ENCODE measurements around the gene CCDC69.

DNA sequence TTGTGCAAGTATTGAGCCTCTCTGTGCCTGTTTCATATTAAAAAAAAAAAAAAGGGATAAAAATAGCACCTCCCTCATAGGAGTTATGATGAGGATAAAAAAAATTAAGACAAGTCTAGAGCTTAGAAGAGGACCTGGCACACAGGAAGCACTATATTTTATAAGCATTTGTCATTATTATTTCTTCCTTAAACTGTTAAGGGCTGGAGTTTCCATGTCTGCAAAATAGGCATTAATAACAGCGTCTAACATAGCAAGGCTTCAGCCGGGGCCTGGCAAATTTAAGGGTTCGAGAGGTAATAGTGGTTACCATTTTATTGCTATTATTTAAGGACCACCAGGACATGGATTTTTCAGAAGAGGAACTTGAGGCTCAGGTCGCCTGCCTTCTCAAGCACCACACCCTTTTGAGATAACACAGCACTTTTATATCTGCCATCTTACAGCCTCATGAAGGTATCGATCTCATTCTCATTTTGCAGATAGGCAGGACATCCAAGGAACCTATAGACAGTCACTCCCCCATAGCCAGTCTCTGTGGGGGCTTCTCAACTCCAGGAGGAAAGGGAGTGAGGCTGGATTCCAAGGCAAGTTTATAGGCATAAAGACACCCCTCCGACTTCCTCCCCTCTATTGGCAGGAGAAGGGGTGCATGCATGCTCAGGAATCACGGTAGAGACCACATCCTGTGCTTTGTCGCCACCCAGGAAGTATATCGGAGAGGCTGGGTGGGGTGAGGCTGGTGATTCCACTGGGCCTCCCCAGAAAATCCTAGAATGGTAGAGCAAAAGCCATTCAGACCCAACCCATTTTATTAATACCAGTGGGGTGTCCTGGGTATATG, 68.7 kb downstream of the CCDC69 start:
- TF ChIP-seq, protein P1, sequence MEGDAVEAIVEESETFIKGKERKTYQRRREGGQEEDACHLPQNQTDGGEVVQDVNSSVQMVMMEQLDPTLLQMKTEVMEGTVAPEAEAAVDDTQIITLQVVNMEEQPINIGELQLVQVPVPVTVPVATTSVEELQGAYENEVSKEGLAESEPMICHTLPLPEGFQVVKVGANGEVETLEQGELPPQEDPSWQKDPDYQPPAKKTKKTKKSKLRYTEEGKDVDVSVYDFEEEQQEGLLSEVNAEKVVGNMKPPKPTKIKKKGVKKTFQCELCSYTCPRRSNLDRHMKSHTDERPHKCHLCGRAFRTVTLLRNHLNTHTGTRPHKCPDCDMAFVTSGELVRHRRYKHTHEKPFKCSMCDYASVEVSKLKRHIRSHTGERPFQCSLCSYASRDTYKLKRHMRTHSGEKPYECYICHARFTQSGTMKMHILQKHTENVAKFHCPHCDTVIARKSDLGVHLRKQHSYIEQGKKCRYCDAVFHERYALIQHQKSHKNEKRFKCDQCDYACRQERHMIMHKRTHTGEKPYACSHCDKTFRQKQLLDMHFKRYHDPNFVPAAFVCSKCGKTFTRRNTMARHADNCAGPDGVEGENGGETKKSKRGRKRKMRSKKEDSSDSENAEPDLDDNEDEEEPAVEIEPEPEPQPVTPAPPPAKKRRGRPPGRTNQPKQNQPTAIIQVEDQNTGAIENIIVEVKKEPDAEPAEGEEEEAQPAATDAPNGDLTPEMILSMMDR (IDR thresholded peaks at IDR 0.05) = no peak
- TF ChIP-seq ZFX (IDR thresholded peaks at IDR 0.05; ENCODE audit: borderline replicate concordance) = no peak

Data from 22Rv1 (cell line).